Peyer's patch (tissue), 4 donors: ENCODE results near the gene THOC1. TPM values are rescaled to one million over a fixed set of nuclear protein-coding genes. Genes with fewer than 3 reads are reported as not detected.
"Not testable (repeated sequence)": the region's sequence is repeated elsewhere in the genome, so short reads cannot be mapped to it uniquely, and the experiment has no call there.

Experiments
- DNase-seq, 3 donors: peaks; one replicate each; pipeline ENCODE4 v3.0.0-alpha.2; 2017 to 2019
- H3K27ac ChIP-seq, 4 donors: fragments of 200-600 bp; sonication (generic); one replicate each; pipeline ENCODE4 v1.5.1; 2016 to 2019
- H3K27me3 ChIP-seq, 2 donors: fragments of 200-600 bp; sonication (generic); one replicate each; pipeline ENCODE4 v1.5.1; 2019
- H3K36me3 ChIP-seq, 3 donors: fragments of 200-600 bp; sonication (generic); one replicate each; pipeline ENCODE4 v1.5.1; 2016 to 2019
- H3K4me1 ChIP-seq, 4 donors: fragments of 200-600 bp; sonication (generic); one replicate each; pipeline ENCODE4 v1.5.1; 2016 to 2019
- H3K4me3 ChIP-seq, 4 donors: fragments of 200-600 bp; sonication (generic); 1 replicate in 3 of 4; 2 replicates in 1 of 4; pipeline ENCODE4 v1.5.1; 2016 to 2019; ENCODE audit warnings: mild to moderate bottlenecking in 1 of 4
- H3K9me3 ChIP-seq, 4 donors: fragments of 200-600 bp; sonication (generic); one replicate each; pipeline ENCODE4 v1.5.1; 2016 to 2019; ENCODE audit warnings: mild to moderate bottlenecking in 1 of 4
- CTCF ChIP-seq, 6 experiments: fragments of 450-650 bp in 4 of 6; fragments of 200-600 bp in 2 of 6; sonication (generic) in 1 of 6; IDR thresholded peaks; one replicate each; pipeline ENCODE4 v1.5.1; 2017 to 2019; ENCODE audit warnings: antibody characterized with exemption in 6 of 6, mild to moderate bottlenecking in 3 of 6, moderate library complexity in 1 of 6
- POLR2A ChIP-seq, 2 donors: fragments of 450-650 bp; IDR thresholded peaks; one replicate each; pipeline ENCODE4 v1.5.1; 2017; ENCODE audit warnings: antibody characterized with exemption in 2 of 2, mild to moderate bottlenecking in 2 of 2, moderate library complexity in 2 of 2
- total RNA-seq, 4 donors: library from RNA; depleted of rRNA; stranded (reverse); fragments of >200 nt; gene quantifications; one replicate each; pipeline ENCODE4 v1.1.0, GENCODE V29; 2016

The THOC1 gene
- total RNA-seq, 4 donors from 2014 or later = 43.3 to 125 (median 49.3) TPM

GRCh38 chr18:310042-310441 is 42.2 kb upstream of the THOC1 start:
- H3K27me3 ChIP-seq = no peaks in the 10 kb centered on the region
- no peak overlapping the region for H3K4me3 ChIP-seq
- DNase-seq = no peak
- TF ChIP-seq CTCF (IDR thresholded peaks at IDR 0.05) = no peak
- TF ChIP-seq POLR2A (IDR thresholded peaks at IDR 0.05) = no peak
- H3K27ac ChIP-seq = no peak overlapping the region
- no peaks in the 10 kb centered on the region for H3K36me3 ChIP-seq
- H3K4me1 ChIP-seq = no peaks in the 10 kb centered on the region
- no peaks in the 10 kb centered on the region for H3K9me3 ChIP-seq

GRCh38 chr18:308086-308485 is 40.2 kb upstream of the THOC1 start:
- not testable (repeated sequence) for H3K27ac ChIP-seq, H3K4me1 ChIP-seq, H3K9me3 ChIP-seq, H3K36me3 ChIP-seq, DNase-seq, H3K4me3 ChIP-seq, H3K27me3 ChIP-seq

- no peaks in the 10 kb centered on the region for H3K9me3 ChIP-seq
- no peak overlapping the region for H3K27ac ChIP-seq
- no peak for TF ChIP-seq POLR2A (IDR thresholded peaks at IDR 0.05)
- TF ChIP-seq CTCF (IDR thresholded peaks at IDR 0.05) = no peak
- no peaks in the 10 kb centered on the region for H3K27me3 ChIP-seq
- H3K36me3 ChIP-seq = no peaks in the 10 kb centered on the region
- H3K4me3 ChIP-seq = no peak overlapping the region
- no peak for DNase-seq
- no peaks in the 10 kb centered on the region for H3K4me1 ChIP-seq
These were observed 38.9 kb upstream of the THOC1 start for GRCh38 chr18:306608-307255.

- Histone ChIP-seq H3K4me1 (no peaks in the 10 kb centered on the region), H3K27me3 (no peaks in the 10 kb centered on the region), H3K36me3 (no peaks in the 10 kb centered on the region), H3K9me3 (no peaks in the 10 kb centered on the region), H3K4me3 (no peak overlapping the region), H3K27ac (no peak overlapping the region)
- no peak for DNase-seq
- TF ChIP-seq CTCF (IDR thresholded peaks at IDR 0.05) (no peak), POLR2A (IDR thresholded peaks at IDR 0.05) (no peak)
These were observed 37.2 kb upstream of the THOC1 start for GRCh38 chr18:305003-305501.

GRCh38 chr18:303607-304006 is 35.8 kb upstream of the THOC1 start:
- no peaks in the 10 kb centered on the region for H3K36me3 ChIP-seq
- no peaks in the 10 kb centered on the region for H3K27me3 ChIP-seq
- no peak overlapping the region for H3K27ac ChIP-seq
- H3K4me3 ChIP-seq = no peak overlapping the region
- no peaks in the 10 kb centered on the region for H3K4me1 ChIP-seq
- DNase-seq = no peak
- TF ChIP-seq CTCF (IDR thresholded peaks at IDR 0.05) (no peak), POLR2A (IDR thresholded peaks at IDR 0.05) (no peak)
- H3K9me3 ChIP-seq = no peaks in the 10 kb centered on the region

GRCh38 chr18:303011-303410 is 35.2 kb upstream of the THOC1 start:
- no peaks in the 10 kb centered on the region for H3K36me3 ChIP-seq
- no peak overlapping the region for H3K27ac ChIP-seq
- DNase-seq = no peak
- H3K27me3 ChIP-seq = no peaks in the 10 kb centered on the region
- no peak overlapping the region for H3K4me3 ChIP-seq
- H3K9me3 ChIP-seq = no peaks in the 10 kb centered on the region
- TF ChIP-seq POLR2A (IDR thresholded peaks at IDR 0.05) (no peak), CTCF (IDR thresholded peaks at IDR 0.05) (no peak)
- no peaks in the 10 kb centered on the region for H3K4me1 ChIP-seq
